Measurements from ENCODE around the gene GCNT3.

The GCNT3 gene, protein sequence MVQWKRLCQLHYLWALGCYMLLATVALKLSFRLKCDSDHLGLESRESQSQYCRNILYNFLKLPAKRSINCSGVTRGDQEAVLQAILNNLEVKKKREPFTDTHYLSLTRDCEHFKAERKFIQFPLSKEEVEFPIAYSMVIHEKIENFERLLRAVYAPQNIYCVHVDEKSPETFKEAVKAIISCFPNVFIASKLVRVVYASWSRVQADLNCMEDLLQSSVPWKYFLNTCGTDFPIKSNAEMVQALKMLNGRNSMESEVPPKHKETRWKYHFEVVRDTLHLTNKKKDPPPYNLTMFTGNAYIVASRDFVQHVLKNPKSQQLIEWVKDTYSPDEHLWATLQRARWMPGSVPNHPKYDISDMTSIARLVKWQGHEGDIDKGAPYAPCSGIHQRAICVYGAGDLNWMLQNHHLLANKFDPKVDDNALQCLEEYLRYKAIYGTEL

GRCh38 chr15:59611276-59612260, at the start of gene GCNT3:
GCNT3 (plus strand) TSS chr15:59611783; CDS start chr15:59618239, 6,456 bp downstream.
- DNase-seq (ENCODE audit: low read depth in 2 of 2) = no peak

GRCh38 chr15:59562448-59563186, 49.0 kb upstream of the GCNT3 start:
- DNase-seq (ENCODE audit: low read depth in 2 of 2) = no peak

- DNase-seq (ENCODE audit: low read depth in 2 of 2) = no peak
These were observed 46.3 kb upstream of the GCNT3 start for GRCh38 chr15:59565299-59565698.

DNA sequence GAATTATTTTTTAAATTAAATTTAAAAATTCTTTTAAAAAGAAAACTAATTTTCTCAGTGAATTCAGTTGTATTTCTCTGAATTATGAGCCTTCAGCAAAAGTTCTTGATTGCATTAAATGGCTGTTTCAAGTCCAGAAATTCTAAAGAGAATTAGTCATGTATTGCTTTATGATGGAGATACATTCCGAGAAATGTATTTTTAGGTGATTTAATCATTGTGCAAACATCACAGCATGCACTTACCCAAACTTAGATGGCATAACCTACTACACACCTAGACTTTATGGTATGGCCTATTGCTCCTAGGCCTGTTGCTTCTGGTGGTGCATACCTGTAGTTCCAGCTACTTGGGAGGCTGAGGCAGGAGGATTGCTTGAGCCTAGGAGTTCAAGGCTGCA, 44.3 kb upstream of the GCNT3 start:
- no peak for DNase-seq (ENCODE audit: low read depth in 2 of 2)

- DNase-seq (ENCODE audit: low read depth in 2 of 2) = no peak
These were observed 42.1 kb upstream of the GCNT3 start for GRCh38 chr15:59569477-59569876.

DNA sequence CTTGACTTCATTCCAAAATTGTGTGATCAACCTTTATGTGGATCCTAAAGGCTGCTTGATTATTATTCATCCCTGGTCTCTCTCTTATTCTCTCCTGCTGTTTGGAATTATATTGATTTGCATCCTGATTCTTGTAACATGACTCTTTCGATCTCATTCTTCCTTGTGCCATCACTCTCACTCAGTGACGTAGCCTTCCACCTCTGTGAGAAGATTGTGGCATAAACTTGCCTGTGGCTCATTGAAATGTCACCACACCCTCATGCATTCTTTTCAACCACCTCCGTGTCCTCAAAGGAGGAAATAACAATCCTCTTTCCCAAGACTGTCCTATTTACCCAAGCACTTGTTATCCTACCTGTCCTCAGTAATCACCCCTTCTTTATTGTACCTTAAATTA, 41.3 kb upstream of the GCNT3 start:
- no peak for DNase-seq (ENCODE audit: low read depth in 2 of 2)

- DNase-seq (ENCODE audit: low read depth in 2 of 2) = no peak
These were observed 40.0 kb upstream of the GCNT3 start for GRCh38 chr15:59571606-59572005.

- no peak for DNase-seq (ENCODE audit: low read depth in 2 of 2)
These were observed 28.5 kb upstream of the GCNT3 start for GRCh38 chr15:59583088-59583487.

DNA sequence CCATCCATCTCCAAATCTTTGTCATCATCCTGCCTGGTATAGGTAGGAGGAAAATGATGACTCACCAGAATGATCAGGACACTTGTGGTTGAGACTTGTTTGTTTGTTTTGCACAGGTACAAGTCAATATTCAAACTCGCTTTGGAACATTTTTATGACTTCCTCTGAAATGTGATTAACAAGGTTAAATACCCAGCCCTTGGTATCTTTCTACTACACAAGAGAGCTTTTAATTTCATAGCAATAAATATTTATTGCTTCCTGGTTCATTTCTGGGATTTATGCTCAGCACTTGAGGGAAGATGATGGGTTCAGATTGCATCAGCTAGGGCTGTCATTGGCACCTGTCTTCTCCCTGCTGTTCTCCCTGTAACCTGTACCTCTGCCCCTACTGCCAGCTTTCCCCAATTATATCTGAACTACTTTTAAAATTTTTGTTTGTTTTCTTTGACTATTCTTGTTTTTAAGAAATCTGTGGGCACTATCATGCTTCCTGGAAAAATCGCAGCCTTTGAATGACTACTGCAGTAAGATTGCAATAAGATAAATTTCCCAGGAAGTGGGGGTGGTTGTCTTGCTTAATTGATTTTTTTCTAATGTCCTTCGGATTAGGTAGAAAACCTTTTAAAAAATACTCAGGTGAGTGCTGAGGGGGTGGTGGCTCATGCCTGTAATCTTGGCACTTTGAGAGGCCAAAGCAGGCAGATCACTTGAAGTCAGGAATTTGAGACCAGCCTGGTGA, 24.3 kb upstream of the GCNT3 start:
- DNase-seq (ENCODE audit: low read depth in 2 of 2) = no peak

GRCh38 chr15:59590027-59590426, 21.6 kb upstream of the GCNT3 start:
- no peak for DNase-seq (ENCODE audit: low read depth in 2 of 2)

DNA sequence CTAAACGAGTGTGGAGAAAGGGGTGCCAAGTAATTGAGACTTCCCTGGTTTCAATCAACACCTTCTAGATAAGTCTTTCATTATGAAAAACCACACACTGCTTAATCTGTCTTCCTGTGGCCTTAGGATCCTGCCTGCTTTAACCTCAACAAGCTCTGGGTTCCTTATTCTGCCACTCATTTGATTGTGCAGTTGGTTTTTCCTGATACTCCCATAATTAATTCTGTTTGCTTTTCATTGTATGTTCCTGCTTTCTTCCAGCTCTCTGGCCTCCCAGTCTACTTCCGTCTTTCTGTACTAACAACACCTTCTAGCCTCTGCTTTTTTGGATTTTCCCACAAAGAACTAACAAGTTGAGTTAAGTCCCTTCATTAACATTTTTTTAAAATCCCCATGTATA, 20.2 kb upstream of the GCNT3 start:
- no peak for DNase-seq (ENCODE audit: low read depth in 2 of 2)

DNA sequence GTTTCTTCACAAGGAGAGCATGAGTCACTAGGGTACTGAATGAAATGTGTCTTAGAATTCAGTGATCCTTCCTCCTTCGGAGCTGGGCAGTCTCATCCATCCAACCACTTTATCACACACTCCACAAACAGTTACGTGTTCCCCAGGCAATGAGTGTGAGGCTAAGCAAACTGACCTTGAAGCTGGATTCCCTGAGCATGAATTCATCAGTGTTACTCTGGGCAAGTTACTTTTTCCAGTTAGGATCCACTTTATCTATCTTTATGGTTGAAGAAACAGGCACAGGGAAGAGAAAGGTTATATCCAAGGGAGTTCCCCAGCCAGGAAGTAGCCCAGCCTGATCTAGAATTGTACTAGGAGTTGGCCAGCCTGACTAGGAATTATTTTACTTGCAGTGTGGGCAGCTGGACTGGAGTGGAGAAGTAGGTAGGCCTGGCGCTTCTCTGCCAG, 17.1 kb upstream of the GCNT3 start:
- DNase-seq (ENCODE audit: low read depth in 2 of 2) = no peak

DNA sequence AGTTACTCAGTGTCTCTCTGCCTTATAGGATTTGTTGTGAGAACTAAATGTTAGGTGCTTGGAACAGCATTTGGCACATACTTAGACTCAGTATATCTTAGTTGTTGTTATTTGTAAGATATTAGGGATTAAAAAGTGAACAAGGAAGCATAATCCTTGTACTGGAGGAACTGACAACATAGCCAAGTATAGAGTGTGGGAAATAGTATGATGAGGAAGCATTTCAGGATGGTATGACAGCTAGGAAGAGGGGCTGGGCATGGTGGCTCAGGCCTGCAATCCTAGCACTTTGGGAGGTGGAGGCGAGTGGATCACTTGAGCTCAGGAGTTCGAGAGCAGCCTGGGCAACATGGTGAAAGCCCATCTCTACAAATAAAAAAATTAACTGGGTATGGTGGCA, 16.6 kb upstream of the GCNT3 start:
- no peak for DNase-seq (ENCODE audit: low read depth in 2 of 2)

DNA sequence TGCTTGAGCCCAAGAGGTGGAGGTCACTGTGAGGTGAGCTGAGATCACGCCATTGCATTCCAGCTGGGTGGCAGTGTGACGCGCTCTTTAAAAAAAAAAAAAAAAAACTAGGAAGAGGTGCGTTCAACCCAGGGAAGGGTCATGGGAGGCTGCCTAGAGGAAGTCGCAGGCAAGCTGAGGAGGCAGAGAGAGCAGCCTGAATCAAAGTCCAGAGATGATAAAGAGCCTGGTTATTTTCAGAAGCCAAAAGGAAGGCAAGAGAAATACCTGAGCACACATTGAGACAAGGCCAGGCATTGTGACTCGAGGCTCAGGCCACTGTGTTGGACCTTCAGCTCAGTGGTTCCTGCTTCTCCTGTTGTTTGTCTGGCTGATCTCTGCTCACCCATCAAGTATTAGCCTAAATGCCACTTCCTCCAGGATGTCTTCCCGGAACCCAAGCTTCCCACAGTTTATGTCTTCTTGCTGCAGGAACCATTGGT, 16.1 kb upstream of the GCNT3 start:
- DNase-seq (ENCODE audit: low read depth in 2 of 2) = no peak

- no peak for DNase-seq (ENCODE audit: low read depth in 2 of 2)
These were observed 14.9 kb upstream of the GCNT3 start for GRCh38 chr15:59596640-59597039.

- no peak for DNase-seq (ENCODE audit: low read depth in 2 of 2)
These were observed 13.1 kb upstream of the GCNT3 start for GRCh38 chr15:59598461-59598860.

- DNase-seq (ENCODE audit: low read depth in 2 of 2) = no peak
These were observed 5.6 kb upstream of the GCNT3 start for GRCh38 chr15:59605994-59606393.

- no peak for DNase-seq (ENCODE audit: low read depth in 2 of 2)
These were observed 1.6 kb upstream of the GCNT3 start for GRCh38 chr15:59609730-59610712.

GRCh38 chr15:59614153-59614552, 2.6 kb downstream of the GCNT3 start:
- no peak for DNase-seq (ENCODE audit: low read depth in 2 of 2)

GRCh38 chr15:59615661-59616060, 4.1 kb downstream of the GCNT3 start:
- DNase-seq (ENCODE audit: low read depth in 2 of 2) = no peak
